HG03521 (cell line): ENCODE measurements around the gene ZNF23.

ENCODE experiments used
- ATAC-seq: cut with Tn5 transposase; IDR thresholded peaks from one replicate; pipeline ENCODE4 v1.9.1; 2021; ENCODE audit warnings: mild to moderate bottlenecking, moderate library complexity; ENCODE audit not compliant: unreplicated experiment

Gene ZNF23

DNA sequence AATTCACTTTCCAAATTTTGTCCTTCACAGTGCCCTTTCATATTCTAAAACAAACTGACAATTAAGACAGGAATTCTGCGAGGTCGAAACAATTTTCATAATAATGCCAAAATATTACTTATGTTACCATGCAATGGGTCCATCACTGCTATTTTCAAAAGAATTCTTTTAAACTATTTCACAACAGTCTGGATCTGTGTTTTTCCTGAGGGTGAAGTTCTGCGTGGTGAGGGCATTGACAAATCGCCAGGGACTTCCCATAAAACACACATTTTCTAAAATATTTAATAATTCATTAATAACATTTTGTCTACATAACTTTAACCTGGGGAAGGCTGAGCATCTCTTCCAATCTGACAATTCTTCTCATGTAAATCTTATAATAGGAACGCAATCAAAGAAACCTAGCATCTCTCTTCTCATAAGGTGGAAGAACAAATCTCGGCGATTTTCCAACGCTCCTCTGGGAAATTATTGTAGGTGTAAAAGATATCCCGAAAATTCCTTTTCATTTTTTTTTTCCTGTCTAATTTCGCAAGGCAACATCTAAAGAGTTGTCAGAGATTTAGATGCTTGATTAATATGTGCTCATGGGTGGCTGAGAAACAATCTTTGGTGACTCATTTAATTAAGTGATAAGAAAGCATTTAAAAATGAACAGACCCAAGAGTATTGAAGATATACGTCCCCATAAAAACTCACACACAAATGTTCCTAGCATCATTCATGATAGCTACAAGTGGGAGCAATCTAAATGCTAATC, 62.1 kb downstream of the ZNF23 start:
- no peak for ATAC-seq
